ENCODE results near the gene GAL3ST1.
"Not testable (repeated sequence)": the region's sequence is repeated elsewhere in the genome, so short reads cannot be mapped to it uniquely, and the experiment has no call there.

Gene GAL3ST1

GRCh38 chr22:30542811-30543188 is 31.7 kb downstream of the GAL3ST1 start:
- no peak for TF ChIP-seq CTCF (IDR thresholded peaks at IDR 0.05; ENCODE audit: insufficient read depth, missing control alignments)
- no peak for FAIRE-seq

GRCh38 chr22:30541961-30542810 is 32.3 kb downstream of the GAL3ST1 start:
- no peak for FAIRE-seq
- DNase-seq (ENCODE audit: insufficient read length, low spot score): no peak
- no peak for TF ChIP-seq CTCF (IDR thresholded peaks at IDR 0.05; ENCODE audit: insufficient read depth, missing control alignments)

More at GRCh38 chr22:30542811-30543188, 31.7 kb downstream of the GAL3ST1 start:
- no peak for DNase-seq (ENCODE audit: insufficient read length, low spot score)

GRCh38 chr22:30541511-30541910 is 33.0 kb downstream of the GAL3ST1 start:
- DNase-seq (ENCODE audit: insufficient read length, low spot score): not testable (repeated sequence)

GRCh38 chr22:30539368-30539767 is 35.1 kb downstream of the GAL3ST1 start:
- TF ChIP-seq CTCF (IDR thresholded peaks at IDR 0.05; ENCODE audit: insufficient read depth, missing control alignments): no peak
- FAIRE-seq: no peak

More at GRCh38 chr22:30541511-30541910, 33.0 kb downstream of the GAL3ST1 start:
- not testable (repeated sequence) for FAIRE-seq

GRCh38 chr22:30538280-30538679 is 36.2 kb downstream of the GAL3ST1 start:
- TF ChIP-seq CTCF (IDR thresholded peaks at IDR 0.05; ENCODE audit: insufficient read depth, missing control alignments): no peak
- DNase-seq (ENCODE audit: insufficient read length, low spot score) (no peak), FAIRE-seq (no peak)

More at GRCh38 chr22:30539368-30539767, 35.1 kb downstream of the GAL3ST1 start:
- no peak for DNase-seq (ENCODE audit: insufficient read length, low spot score)

GRCh38 chr22:30537083-30537731 is 37.3 kb downstream of the GAL3ST1 start:
- no peak for FAIRE-seq
- DNase-seq (ENCODE audit: insufficient read length, low spot score): no peak
- TF ChIP-seq CTCF (IDR thresholded peaks at IDR 0.05; ENCODE audit: insufficient read depth, missing control alignments): no peak

GRCh38 chr22:30535182-30535581 is 39.3 kb downstream of the GAL3ST1 start:
- FAIRE-seq: no peak
- TF ChIP-seq CTCF (IDR thresholded peaks at IDR 0.05; ENCODE audit: insufficient read depth, missing control alignments): no peak
- no peak for DNase-seq (ENCODE audit: insufficient read length, low spot score)

All from D721Med (cell line).